Stimulated activated CD8-positive, alpha-beta memory T cell treated with anti-CD3 and anti-CD28 coated beads, Interleukin-4, amount 100 ng/mL, for 1 hour (primary cell): ENCODE results near the gene GJC2.
"Not testable (repeated sequence)": the region's sequence is repeated elsewhere in the genome, so short reads cannot be mapped to it uniquely, and the experiment has no call there.

Source experiments
- DNase-seq, 2 donors: peaks; one replicate each; pipeline ENCODE4 v3.0.0-alpha.2; 2020; ENCODE audit warnings: low read depth in 2 of 2, low spot score in 1 of 2

The GJC2 gene

GRCh38 chr1:228171221-228171891 is 21.6 kb downstream of the GJC2 start:
- DNase-seq, result no peak

DNA sequence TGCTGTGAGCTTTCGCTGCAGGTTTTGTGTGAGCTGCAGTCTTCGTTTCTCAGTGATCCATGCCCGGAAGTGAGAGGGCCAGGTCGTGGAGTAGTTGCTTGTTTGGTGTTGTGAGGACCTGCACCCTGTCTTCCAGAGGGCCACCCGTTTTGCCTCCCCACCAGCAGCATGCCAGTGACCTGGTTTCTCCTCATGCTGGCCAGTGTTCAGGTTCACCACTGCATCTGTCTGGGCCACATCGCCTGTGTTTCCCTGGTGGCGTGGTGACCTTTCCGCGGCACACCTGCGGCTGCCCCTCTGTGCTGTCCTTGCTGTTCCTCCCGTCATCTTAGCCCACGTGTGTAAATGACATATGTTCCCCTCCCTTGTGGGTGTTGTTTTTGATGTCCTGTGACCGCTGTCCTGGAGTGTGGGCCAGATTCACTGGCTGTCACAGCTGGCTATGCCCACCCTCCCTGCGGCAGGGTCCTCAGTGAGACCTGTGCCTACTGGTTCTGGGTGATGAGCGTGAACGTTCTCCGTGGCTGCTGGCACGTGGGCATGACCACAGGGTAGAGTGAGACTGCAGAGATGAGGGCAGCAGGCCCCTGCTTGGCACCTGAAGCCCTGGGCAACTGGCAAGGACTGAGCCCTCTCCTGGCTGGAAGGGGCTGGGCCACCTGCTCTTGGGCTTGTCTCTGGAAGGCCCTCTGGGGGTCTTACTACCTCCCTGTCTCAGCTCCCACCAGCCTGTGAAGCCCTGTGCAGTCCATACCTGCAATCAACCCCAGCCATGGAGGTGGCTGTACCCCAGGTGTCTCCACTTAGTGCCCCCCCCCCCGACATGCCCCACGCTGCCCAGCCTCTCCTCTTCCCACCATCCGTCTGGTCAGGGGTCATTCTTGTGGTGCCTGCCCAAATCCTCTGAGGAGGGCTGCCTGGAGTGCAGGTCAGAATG is 23.1 kb downstream of the GJC2 start:
- DNase-seq, result no peak

GRCh38 chr1:228173528-228174481 is 24.1 kb downstream of the GJC2 start:
- DNase-seq, result not testable (repeated sequence)

DNA sequence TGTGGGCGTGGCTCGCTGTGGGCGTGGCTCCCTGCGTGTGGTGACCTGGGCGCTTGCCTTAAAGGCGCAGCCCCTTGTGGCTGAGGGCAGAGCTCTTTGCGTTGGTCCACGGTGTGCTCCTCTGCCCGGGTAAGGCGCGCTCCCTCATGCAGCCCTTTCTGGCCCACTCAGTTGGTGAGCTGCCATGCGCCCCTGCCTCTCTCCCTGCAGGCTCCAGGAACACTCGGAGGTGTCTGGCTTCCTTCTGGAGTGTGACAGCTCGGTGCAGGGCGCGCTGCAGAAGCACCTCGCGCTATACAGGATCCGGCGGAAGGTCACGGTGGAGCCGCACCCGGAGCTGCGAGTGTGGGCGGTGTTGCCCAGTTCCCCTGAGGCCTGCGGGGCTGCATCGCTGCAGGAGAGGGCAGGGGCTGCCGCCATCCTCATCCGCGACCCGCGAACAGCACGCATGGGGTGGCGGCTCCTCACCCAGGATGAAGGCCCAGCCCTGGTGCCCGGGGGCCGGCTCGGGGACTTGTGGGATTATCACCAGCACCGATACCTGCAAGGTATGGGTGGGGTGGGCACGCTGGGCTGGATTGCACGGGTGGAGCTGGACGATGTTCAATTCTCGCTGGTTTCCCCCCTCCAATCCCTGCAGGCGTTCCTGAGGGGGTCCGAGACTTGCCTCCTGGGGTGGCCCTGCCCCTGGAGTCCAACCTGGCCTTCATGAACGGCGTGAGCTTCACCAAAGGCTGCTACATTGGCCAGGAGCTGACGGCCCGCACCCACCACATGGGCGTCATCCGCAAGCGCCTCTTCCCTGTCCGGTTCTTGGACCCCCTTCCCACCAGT is 25.0 kb downstream of the GJC2 start:
- no peak for DNase-seq

GRCh38 chr1:228175316-228176023 is 25.7 kb downstream of the GJC2 start:
- no peak for DNase-seq

- DNase-seq, result no peak
These were observed 26.3 kb downstream of the GJC2 start for GRCh38 chr1:228176024-228176395.

GRCh38 chr1:228176461-228177182 is 26.9 kb downstream of the GJC2 start:
- DNase-seq, result no peak

DNA sequence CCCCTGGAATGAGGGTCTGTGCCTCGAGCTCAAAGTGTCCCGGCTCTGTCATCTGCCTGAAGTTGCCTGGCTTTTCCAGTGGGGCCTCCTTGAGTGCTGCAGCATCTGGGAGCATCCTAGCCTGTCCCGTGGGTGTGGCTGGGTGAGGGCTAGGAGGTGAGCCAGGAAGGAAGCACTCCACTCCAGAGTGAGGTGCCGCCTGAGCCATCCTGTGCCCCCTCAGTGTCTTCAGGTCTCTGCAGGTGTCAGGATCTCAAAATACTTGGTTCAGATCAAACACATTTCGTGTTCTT is 27.4 kb downstream of the GJC2 start:
- no peak for DNase-seq

DNA sequence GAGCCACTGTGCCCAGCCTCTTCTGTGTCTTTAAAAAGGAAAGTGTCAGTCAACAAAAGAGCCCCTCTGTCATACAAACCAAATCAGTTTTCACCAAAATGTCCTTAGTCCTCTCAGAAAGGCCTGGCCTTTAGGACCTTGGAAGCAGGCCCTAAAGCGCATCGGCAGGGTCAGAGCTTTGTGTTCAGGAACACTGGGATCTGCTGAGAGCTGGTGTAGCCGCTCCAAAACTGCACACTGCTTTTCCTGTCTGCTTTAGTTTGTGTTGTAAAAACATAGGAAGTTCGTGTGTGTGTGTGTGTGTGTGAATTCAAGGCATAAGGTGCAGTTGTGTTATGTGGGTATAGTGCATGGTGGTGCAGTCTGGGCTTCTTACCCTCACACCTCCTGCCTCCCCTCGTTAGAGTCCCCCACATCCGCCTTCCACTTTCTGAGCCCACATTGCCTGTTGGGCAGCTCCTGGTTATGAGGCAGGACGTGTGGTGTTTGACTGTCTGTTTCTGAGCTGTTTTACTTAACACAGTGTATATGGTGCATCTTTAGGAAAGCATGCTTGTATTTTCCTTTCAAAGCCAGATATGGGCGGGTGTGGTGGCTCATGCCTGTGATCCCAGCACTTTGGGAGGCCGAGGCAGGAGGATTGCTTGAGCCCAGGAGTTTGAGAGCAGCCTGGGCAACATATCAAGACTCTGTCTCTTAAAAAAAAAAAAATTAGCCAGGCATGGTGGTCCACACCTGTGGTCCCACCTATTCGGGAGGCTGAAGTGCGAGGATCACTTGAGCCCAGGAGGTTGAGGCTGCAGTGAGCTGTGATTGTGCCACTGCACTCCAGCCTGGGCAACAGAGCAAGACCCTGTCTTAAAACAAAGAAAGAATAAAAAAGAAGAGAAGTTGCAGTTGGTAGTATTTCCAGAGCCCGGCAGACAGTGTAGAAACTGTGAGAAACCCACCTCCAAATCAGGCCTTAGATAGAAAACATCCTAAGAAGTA is 28.3 kb downstream of the GJC2 start:
- no peak for DNase-seq

GRCh38 chr1:228178737-228179684 is 29.3 kb downstream of the GJC2 start:
- DNase-seq, result no peak

GRCh38 chr1:228180271-228180958 is 30.7 kb downstream of the GJC2 start:
- DNase-seq, result no peak

GRCh38 chr1:228180959-228181644 is 31.4 kb downstream of the GJC2 start:
- no peak for DNase-seq

DNA sequence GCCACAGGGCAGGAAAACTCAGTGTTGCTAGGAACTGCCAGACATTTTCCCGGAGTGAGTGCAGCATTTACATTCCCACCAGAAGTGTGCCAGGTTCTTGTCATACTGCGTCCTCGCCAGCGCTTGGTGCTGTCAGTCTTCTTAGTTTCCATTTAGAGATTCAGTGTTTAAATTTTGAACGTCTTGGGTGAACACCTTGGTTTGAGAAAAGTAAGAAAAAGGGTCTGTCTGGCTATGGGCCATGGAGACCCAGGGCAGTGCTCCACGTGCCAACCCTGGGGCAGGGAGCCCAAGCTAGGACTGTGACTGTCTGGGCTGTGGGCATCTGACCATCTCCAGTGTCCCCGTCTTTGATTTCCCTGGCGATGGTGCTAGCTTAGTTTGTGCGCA is 31.9 kb downstream of the GJC2 start:
- DNase-seq, result no peak

GRCh38 chr1:228182296-228183030 is 32.7 kb downstream of the GJC2 start:
- no peak for DNase-seq

- DNase-seq, result no peak
These were observed 34.4 kb downstream of the GJC2 start for GRCh38 chr1:228184152-228184551.
